Activated naive CD8-positive, alpha-beta T cell treated with anti-CD3 and anti-CD28 coated beads, Interleukin-2, amount 50 U/mL, for 24 hours (primary cell): Measurements from ENCODE around the gene FGD2.

Experiments
- ATAC-seq: fragments of 150-1000 bp; cut with Tn5 transposase; one replicate; pipeline ENCODE4 v1.10.0; 2021
- DNase-seq: peaks from one replicate; pipeline ENCODE4 v3.0.0; 2021
- H3K27ac Mint-ChIP-seq: one replicate; pipeline ENCODE4 v1.8.0; 2021; ENCODE audit warnings: mild to moderate bottlenecking, mixed read lengths
- H3K27me3 Mint-ChIP-seq: one replicate; pipeline ENCODE4 v1.8.0; 2021; ENCODE audit warnings: mixed read lengths
- H3K36me3 Mint-ChIP-seq: one replicate; pipeline ENCODE4 v1.8.0; 2021; ENCODE audit warnings: low read depth, mixed read lengths
- H3K4me1 Mint-ChIP-seq: one replicate; pipeline ENCODE4 v1.8.0; 2021; ENCODE audit warnings: mixed read lengths
- H3K4me3 Mint-ChIP-seq: one replicate; pipeline ENCODE4 v1.8.0; 2021; ENCODE audit warnings: mild to moderate bottlenecking, moderate library complexity, mixed read lengths
- H3K9me3 Mint-ChIP-seq: one replicate; pipeline ENCODE4 v1.8.0; 2021; ENCODE audit warnings: mixed read lengths

Gene FGD2

DNA sequence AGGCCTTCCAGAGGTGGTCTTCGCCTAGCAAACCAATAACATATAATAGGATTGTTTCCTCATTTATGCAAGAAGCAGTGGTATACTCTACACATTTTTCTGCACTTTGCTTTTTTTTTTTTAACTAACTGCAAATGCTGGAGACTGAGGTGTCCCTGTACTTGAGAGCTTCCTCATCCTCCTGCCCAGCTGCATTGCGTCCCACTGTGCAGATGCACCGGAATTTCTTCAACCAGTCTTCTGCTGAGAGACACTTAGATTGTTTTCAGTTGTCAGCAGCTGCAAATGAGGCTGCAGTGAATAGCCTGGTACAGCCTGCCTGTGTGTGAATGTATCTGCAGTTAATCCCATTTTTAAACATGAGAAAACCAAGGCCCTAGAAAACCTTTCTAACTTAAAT lies 11.5 kb downstream of the FGD2 start:
- Mint-ChIP-seq H3K36me3 (no peaks in the 10 kb centered on the region), H3K27me3 (no peaks in the 10 kb centered on the region), H3K4me3 (no peak overlapping the region), H3K27ac (no peak overlapping the region), H3K4me1 (peaks cover 23% of the 10 kb centered on the region), H3K9me3 (no peaks in the 10 kb centered on the region)
- ATAC-seq: no peak
- DNase-seq: no peak

DNA sequence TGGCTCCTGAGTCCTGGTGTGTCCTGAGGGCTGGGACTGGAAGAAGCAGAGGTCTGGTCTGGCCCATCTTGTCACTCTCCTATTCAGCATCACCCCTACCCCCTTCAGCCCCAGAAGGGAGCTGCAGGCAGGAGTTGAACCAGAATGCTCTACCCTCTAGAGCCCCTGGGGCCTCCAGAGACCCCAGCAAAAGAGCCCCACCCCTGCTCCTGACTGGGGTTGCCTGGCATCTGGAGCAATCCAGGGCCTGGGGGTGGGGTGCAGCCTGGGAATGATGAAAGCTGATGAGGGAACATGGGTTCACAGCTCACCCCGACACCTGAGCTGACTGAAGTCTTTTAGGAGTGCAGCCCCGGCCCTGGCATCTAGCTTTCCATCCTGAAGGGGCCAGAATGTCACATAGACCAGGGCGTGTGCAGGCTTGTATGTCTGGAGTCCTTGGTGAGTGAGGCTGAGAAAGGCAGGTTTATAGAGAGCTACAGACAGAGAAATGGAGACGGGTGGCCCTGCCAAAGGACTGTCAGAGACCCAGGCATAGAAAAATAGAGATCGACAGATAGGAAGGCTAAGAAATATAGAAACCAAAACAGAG lies 12.2 kb downstream of the FGD2 start:
- ATAC-seq (no peak), DNase-seq (no peak)
- Mint-ChIP-seq H3K36me3 (no peaks in the 10 kb centered on the region), H3K9me3 (no peaks in the 10 kb centered on the region), H3K4me3 (no peak overlapping the region), H3K27me3 (no peaks in the 10 kb centered on the region), H3K4me1 (peaks cover 28% of the 10 kb centered on the region), H3K27ac (no peak overlapping the region)

DNA sequence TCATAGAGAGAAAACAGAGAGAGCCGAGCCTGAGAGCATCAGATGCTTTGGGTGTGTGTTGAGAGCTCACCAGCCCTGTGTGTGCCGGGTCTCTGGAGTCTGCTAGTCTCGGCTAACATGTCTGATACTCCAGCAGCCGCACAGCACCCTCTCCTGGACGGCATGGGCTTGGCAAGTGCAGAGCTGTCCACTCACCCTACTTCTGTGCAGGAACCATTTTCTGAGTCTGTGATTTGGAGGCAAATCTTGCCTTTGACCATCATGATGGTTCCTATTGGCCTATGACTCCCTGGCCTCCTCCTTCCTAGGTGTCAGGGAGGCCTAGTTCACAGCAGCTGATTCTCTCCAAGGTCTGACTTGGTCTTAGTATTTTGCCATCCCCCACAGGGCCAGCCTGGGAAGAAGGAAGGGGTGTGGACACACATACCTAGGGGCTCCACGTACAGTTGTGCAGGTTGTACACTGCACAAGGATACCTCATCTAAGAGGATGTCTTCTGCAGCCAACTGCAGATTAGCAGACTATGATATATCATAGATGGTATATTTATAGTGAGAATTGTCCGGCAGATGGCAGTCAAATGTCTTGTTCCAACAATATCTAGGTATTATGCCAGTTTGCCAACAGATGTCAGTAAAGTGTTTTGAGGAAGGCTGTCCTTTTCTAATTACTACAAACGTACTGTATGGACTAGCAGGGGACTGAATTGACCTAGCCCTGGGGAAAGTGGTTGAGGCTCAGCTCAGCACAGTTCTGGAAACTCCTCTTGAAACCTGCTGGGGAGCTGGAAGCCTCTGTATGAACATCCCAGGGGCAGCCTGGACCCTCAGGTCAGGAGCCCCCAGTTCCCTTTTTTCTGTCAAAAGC lies 13.0 kb downstream of the FGD2 start:
- Mint-ChIP-seq H3K27ac (peak overlapping the region; percentile 46), H3K36me3 (no peaks in the 10 kb centered on the region), H3K9me3 (no peaks in the 10 kb centered on the region), H3K4me1 (peaks cover 35% of the 10 kb centered on the region), H3K4me3 (no peak overlapping the region), H3K27me3 (no peaks in the 10 kb centered on the region)
- ATAC-seq: peak; percentile 94
- DNase-seq: peak; percentile 91

DNA sequence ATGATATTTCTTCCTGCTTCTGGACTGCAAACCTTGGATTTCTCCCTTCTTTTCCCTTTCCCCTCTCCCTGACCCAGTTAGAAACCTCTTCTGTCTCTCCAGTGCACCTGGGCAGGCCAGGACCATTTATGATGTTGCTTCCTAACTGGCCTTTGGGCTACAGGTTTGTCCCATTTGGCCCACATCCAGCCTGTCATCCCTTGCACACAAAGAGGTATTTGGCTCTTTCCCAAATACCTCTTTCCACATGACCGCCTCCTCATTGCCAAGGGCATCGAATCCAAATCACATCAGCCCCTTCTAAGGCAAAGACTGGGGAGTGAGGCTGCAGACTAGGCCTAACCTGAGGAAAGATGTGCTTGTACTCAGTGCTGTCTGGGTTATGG lies 13.6 kb downstream of the FGD2 start:
- Mint-ChIP-seq H3K4me1 (peaks cover 41% of the 10 kb centered on the region), H3K4me3 (no peak overlapping the region)

DNA sequence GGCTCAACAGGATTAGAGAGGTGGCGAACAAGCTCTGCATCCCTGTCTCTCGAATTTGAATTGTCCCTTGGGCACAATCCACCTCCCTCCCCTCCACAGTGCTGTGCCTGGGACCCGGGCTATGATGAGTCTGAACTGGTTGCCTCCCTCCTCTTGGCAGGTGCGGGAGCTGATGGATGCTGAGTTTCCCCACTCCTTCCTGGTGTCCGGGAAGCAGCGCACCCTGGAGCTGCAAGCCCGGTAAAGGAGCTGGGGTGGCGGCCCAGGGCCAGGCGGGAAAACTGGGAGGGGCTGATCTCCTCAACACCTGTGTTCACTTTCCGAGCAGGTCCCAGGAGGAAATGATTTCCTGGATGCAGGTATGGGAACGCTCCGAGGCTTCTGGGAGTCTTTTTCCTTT lies 14.9 kb downstream of the FGD2 start:
- Mint-ChIP-seq H3K9me3 (no peaks in the 10 kb centered on the region), H3K4me1 (peaks cover 53% of the 10 kb centered on the region), H3K36me3 (no peaks in the 10 kb centered on the region), H3K27me3 (no peaks in the 10 kb centered on the region), H3K27ac (no peak overlapping the region), H3K4me3 (no peak overlapping the region)
- ATAC-seq: no peak
- DNase-seq: no peak

More for the DNA sequence above, 13.6 kb downstream of the FGD2 start:
- H3K36me3 Mint-ChIP-seq: no peaks in the 10 kb centered on the region
- ATAC-seq (no peak), DNase-seq (no peak)
- no peaks in the 10 kb centered on the region for H3K27me3 Mint-ChIP-seq
- no peaks in the 10 kb centered on the region for H3K9me3 Mint-ChIP-seq
- peak overlapping the region; percentile 46 for H3K27ac Mint-ChIP-seq

- Mint-ChIP-seq H3K4me3 (no peak overlapping the region), H3K27ac (no peak overlapping the region), H3K27me3 (no peaks in the 10 kb centered on the region), H3K4me1 (peaks cover 57% of the 10 kb centered on the region), H3K9me3 (no peaks in the 10 kb centered on the region), H3K36me3 (no peaks in the 10 kb centered on the region)
- DNase-seq: no peak
- ATAC-seq: no peak
Measured at GRCh38 chr6:37020812-37021211, 15.4 kb downstream of the FGD2 start.

- no peaks in the 10 kb centered on the region for H3K36me3 Mint-ChIP-seq
Measured at GRCh38 chr6:37021356-37022129, 16.1 kb downstream of the FGD2 start.

DNA sequence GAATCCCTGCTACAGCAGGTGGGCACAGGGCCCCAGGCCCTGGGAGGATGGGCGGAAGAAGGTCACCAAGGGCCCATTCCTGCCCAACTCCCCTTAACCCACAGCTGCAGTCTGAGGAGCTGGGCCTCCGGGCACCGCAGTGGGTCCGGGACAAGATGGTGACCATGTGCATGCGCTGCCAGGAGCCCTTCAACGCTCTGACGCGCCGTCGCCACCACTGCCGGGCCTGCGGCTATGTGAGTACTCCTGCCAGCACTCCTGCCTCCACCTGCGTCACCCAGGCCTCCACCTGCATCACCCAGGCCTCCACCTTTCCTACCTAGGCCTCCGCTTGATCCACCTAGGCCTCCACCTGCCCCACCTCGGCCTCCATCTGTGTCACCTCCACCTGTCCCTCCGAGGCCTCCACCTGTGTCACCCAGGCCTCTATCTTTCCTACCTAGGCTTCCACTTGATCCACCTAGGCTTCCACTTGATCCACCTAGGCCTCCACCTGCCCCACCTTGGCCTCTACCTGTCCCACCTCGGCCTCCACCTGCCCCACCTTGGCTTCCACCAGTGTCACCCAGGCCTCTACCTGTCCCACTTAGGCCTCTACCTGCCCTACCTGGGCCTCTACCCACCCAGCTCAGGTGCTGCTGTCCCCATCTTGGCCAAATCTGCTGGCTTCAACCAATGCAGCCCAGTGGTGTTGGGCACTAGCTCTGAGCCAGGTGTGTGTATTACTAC lies 16.8 kb downstream of the FGD2 start:
- Mint-ChIP-seq H3K27me3 (no peaks in the 10 kb centered on the region), H3K4me1 (peaks cover 64% of the 10 kb centered on the region), H3K36me3 (no peaks in the 10 kb centered on the region), H3K27ac (peak overlapping the region; percentile 68), H3K9me3 (no peaks in the 10 kb centered on the region), H3K4me3 (no peak overlapping the region)
- ATAC-seq (no peak), DNase-seq (no peak)

More at GRCh38 chr6:37021356-37022129, 16.1 kb downstream of the FGD2 start:
- H3K27me3 Mint-ChIP-seq: no peaks in the 10 kb centered on the region
- H3K4me1 Mint-ChIP-seq: peaks cover 64% of the 10 kb centered on the region
- ATAC-seq: peak; percentile 26
- H3K27ac Mint-ChIP-seq: peak overlapping the region; percentile 68
- H3K9me3 Mint-ChIP-seq: no peaks in the 10 kb centered on the region
- H3K4me3 Mint-ChIP-seq: no peak overlapping the region
- peak; percentile 72 for DNase-seq

GRCh38 chr6:37024656-37025337 lies 19.3 kb downstream of the FGD2 start:
- peak overlapping the region; percentile 66 for H3K27ac Mint-ChIP-seq
- no peaks in the 10 kb centered on the region for H3K27me3 Mint-ChIP-seq
- H3K4me1 Mint-ChIP-seq: peaks cover 61% of the 10 kb centered on the region
- DNase-seq (peak; percentile 72), ATAC-seq (peak; percentile 83)
- H3K36me3 Mint-ChIP-seq: no peaks in the 10 kb centered on the region
- H3K4me3 Mint-ChIP-seq: no peak overlapping the region
- no peaks in the 10 kb centered on the region for H3K9me3 Mint-ChIP-seq

DNA sequence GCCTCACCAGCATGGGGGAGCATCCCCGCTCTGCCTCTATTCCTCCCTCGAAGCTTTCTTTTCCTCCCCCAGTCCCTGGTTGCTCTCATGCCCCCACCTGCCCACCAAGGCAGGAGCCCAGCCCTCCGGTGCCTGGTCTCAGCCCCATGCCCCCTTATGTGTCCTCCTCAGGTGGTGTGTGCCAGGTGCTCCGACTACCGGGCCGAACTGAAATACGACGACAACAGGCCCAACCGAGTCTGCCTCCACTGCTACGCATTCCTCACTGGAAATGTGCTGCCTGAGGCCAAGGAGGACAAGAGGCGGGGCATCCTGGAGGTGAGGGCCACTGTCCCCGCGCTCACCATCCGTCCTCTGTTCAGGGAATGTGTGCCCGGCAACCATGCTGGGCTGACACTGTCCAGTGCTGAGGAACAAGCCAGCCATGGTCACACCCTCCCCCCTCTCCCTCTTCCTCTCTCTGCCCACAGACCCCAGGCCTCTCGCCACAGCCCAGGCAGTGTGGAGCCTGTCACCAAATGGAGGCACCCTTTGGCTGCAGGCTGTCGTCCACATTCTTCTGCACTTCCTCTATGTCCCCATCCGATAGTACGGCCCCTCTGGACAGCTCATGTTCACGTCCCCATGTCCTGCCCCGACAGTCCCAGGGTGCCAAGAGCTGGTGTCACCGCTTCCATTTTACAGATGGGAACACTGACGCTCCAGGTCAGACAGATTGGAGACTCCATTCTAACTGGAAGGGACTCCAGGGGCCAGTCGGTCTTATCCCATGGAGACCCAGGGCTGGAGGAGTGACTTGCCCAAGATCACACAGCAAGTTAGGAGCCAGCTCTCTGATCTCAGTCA lies 20.4 kb downstream of the FGD2 start:
- Mint-ChIP-seq H3K27me3 (no peaks in the 10 kb centered on the region), H3K27ac (peak overlapping the region; percentile 62), H3K36me3 (peaks cover 3% of the 10 kb centered on the region), H3K4me1 (peaks cover 69% of the 10 kb centered on the region), H3K4me3 (no peak overlapping the region), H3K9me3 (peaks cover 5% of the 10 kb centered on the region)
- DNase-seq (no peak), ATAC-seq (no peak)

DNA sequence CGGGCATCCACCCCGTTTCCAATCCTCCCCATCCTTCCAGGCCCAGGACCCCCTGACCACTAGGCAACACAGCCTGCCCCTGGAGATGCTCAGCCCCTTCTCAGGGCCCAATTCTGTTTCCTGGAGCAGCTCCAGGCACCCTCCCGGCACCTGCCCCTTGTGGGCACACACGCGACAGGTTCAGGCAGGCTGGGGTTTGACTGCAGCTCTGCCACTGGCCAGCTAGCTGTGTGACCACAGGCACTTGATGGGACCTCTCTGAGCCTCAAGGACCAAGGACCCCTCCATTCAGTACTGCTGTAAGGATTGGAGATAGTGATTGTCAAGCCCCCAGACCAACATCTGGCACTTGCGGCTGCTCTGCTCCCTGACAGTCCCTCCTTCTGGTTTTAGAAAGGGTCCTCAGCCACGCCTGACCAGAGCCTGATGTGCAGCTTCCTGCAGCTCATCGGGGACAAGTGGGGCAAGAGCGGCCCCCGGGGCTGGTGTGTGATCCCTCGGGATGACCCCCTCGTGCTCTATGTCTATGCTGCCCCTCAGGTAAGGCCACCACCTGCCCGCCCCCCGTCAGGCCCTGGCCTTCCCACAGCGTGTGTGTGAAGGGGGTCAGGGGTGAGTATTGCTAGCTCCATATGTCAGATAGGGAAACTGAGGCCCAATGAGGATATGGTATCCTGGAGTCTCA lies 21.7 kb downstream of the FGD2 start:
- DNase-seq: no peak
- Mint-ChIP-seq H3K27me3 (no peaks in the 10 kb centered on the region), H3K36me3 (peaks cover 3% of the 10 kb centered on the region), H3K27ac (no peak overlapping the region), H3K4me3 (no peak overlapping the region), H3K4me1 (peaks cover 70% of the 10 kb centered on the region), H3K9me3 (peaks cover 5% of the 10 kb centered on the region)
- ATAC-seq: no peak

GRCh38 chr6:37027811-37028469 lies 22.5 kb downstream of the FGD2 start:
- Mint-ChIP-seq H3K4me3 (no peak overlapping the region), H3K27ac (no peak overlapping the region), H3K36me3 (peaks cover 3% of the 10 kb centered on the region), H3K27me3 (no peaks in the 10 kb centered on the region), H3K9me3 (peaks cover 5% of the 10 kb centered on the region), H3K4me1 (peaks cover 69% of the 10 kb centered on the region)
- DNase-seq: no peak
- no peak for ATAC-seq
